A549 (cell line): ENCODE data around the gene SSBP3.

ENCODE experiments used
- BHLHE40 ChIP-seq: IDR thresholded peaks from 2 replicates; pipeline ENCODE4 v1.6.1; 2012; ENCODE audit warnings: low read depth, low read length, inconsistent platforms
- CEBPB ChIP-seq, 2 experiments: fragments of >200 bp in 1 of 2; sonication (Bioruptor Twin) in 1 of 2; formaldehyde crosslinking in 1 of 2; IDR thresholded peaks; 2 replicates each; pipeline ENCODE4 v1.6.1; 2012 to 2016
- ESRRA ChIP-seq: fragments of 150-350 bp; IDR thresholded peaks from 2 replicates; pipeline ENCODE4 v1.6.1; 2014; ENCODE audit warnings: mild to moderate bottlenecking, low read length, borderline replicate concordance
- FOSB ChIP-seq: fragments of 250-450 bp; sonication (Bioruptor Pico); IDR thresholded peaks from 2 replicates; pipeline ENCODE4 v1.5.0; 2020; ENCODE audit warnings: mild to moderate bottlenecking, moderate library complexity
- HEYL ChIP-seq: fragments of 250-450 bp; sonication (Bioruptor Pico); IDR thresholded peaks from 2 replicates; pipeline ENCODE4 v1.8.0; 2021; ENCODE audit warnings: mild to moderate bottlenecking, moderate library complexity
- JUN ChIP-seq, 2 experiments: fragments of >200 bp; sonication (Bioruptor Twin); formaldehyde crosslinking; IDR thresholded peaks; 2 replicates in 1 of 2; 3 replicates in 1 of 2; pipeline ENCODE4 v1.6.1; 2016 to 2017
- NPAS2 ChIP-seq: fragments of 250-450 bp; sonication (Bioruptor Pico); IDR thresholded peaks from 2 replicates; pipeline ENCODE4 v1.8.0; 2022; ENCODE audit warnings: mild to moderate bottlenecking, moderate library complexity, borderline replicate concordance
- POLR2A ChIP-seq: IDR thresholded peaks from 2 replicates; pipeline ENCODE4 v1.6.1; 2012; ENCODE audit warnings: mild to moderate bottlenecking, low read length
- SREBF2 ChIP-seq: fragments of 450-650 bp; IDR thresholded peaks from 2 replicates; pipeline ENCODE4 v1.6.1; 2014; ENCODE audit warnings: mild to moderate bottlenecking, moderate library complexity
- ZSCAN20 ChIP-seq: fragments of 250-450 bp; sonication (Bioruptor Pico); IDR thresholded peaks from 2 replicates; pipeline ENCODE4 v1.8.0; 2022; ENCODE audit warnings: mild to moderate bottlenecking, moderate library complexity
- TF ChIP-seq, protein P1 (sequence below): fragments of >200 bp; sonication (Bioruptor Twin); formaldehyde crosslinking; IDR thresholded peaks from 3 replicates; pipeline ENCODE4 v1.6.1; 2016
- TF ChIP-seq, protein P2 (sequence below): fragments of 250-450 bp; sonication (Bioruptor Pico); IDR thresholded peaks from 2 replicates; pipeline ENCODE4 v1.5.0; 2021; ENCODE audit warnings: mild to moderate bottlenecking, moderate library complexity, borderline replicate concordance
- TF ChIP-seq, protein P3 (sequence below): fragments of >200 bp; sonication (Bioruptor Twin); formaldehyde crosslinking; IDR thresholded peaks from 3 replicates; pipeline ENCODE4 v1.5.1; 2016
- TF ChIP-seq, protein P4 (sequence below): IDR thresholded peaks from 2 replicates; pipeline ENCODE4 v1.6.1; 2012

DNA sequence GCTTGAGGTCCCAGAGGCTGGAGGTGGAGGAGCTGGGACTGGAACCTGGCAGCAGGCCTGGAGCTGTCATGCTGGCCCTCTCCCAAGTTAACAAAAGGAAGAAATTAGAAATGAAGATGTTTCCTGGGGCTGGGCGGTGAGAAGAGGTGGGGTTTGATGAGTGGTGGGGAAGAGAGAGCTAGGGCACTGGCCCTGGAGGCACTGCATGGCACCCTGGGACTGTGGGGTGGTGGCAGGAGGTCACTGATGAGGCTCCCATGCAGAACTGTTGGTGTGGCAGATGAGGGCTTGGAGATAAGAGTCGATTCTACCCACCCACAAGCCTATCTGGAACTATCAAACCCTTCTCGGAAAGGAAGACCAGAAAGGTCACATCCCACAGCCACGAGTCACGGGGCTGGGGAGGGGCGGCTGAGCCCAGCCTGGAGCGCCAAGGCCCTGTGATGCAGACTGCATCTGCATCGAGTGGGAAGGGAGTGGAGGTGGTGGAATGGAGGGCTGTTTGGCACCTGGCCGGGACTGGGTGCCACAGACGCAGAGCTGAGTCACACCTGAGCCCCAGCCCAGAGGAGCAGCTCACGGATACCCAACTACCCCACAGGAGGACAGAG is 176.8 kb downstream of the SSBP3 start:
- TF ChIP-seq, protein P1, sequence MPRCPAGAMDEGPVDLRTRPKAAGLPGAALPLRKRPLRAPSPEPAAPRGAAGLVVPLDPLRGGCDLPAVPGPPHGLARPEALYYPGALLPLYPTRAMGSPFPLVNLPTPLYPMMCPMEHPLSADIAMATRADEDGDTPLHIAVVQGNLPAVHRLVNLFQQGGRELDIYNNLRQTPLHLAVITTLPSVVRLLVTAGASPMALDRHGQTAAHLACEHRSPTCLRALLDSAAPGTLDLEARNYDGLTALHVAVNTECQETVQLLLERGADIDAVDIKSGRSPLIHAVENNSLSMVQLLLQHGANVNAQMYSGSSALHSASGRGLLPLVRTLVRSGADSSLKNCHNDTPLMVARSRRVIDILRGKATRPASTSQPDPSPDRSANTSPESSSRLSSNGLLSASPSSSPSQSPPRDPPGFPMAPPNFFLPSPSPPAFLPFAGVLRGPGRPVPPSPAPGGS = no peak
- TF ChIP-seq ESRRA (no peak), ZSCAN20 (CRISPR knock-in tag) (no peak), POLR2A (no peak), SREBF2 (no peak), HEYL (no peak), FOSB (CRISPR knock-in tag) (no peak), JUN (IDR thresholded peaks at IDR 0.05) (no peak), CEBPB (IDR thresholded peaks at IDR 0.05) (no peak), BHLHE40 (no peak), NPAS2 (CRISPR knock-in tag) (no peak)
- TF ChIP-seq, protein P2, sequence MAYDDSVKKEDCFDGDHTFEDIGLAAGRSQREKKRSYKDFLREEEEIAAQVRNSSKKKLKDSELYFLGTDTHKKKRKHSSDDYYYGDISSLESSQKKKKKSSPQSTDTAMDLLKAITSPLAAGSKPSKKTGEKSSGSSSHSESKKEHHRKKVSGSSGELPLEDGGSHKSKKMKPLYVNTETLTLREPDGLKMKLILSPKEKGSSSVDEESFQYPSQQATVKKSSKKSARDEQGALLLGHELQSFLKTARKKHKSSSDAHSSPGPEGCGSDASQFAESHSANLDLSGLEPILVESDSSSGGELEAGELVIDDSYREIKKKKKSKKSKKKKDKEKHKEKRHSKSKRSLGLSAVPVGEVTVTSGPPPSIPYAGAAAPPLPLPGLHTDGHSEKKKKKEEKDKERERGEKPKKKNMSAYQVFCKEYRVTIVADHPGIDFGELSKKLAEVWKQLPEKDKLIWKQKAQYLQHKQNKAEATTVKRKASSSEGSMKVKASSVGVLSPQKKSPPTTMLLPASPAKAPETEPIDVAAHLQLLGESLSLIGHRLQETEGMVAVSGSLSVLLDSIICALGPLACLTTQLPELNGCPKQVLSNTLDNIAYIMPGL (CRISPR knock-in tag) = no peak
- TF ChIP-seq, protein P3, sequence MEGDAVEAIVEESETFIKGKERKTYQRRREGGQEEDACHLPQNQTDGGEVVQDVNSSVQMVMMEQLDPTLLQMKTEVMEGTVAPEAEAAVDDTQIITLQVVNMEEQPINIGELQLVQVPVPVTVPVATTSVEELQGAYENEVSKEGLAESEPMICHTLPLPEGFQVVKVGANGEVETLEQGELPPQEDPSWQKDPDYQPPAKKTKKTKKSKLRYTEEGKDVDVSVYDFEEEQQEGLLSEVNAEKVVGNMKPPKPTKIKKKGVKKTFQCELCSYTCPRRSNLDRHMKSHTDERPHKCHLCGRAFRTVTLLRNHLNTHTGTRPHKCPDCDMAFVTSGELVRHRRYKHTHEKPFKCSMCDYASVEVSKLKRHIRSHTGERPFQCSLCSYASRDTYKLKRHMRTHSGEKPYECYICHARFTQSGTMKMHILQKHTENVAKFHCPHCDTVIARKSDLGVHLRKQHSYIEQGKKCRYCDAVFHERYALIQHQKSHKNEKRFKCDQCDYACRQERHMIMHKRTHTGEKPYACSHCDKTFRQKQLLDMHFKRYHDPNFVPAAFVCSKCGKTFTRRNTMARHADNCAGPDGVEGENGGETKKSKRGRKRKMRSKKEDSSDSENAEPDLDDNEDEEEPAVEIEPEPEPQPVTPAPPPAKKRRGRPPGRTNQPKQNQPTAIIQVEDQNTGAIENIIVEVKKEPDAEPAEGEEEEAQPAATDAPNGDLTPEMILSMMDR = no peak
- TF ChIP-seq, protein P4, sequence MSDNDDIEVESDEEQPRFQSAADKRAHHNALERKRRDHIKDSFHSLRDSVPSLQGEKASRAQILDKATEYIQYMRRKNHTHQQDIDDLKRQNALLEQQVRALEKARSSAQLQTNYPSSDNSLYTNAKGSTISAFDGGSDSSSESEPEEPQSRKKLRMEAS = no peak
